Measurements from ENCODE around the gene REELD1.

Gene REELD1

DNA sequence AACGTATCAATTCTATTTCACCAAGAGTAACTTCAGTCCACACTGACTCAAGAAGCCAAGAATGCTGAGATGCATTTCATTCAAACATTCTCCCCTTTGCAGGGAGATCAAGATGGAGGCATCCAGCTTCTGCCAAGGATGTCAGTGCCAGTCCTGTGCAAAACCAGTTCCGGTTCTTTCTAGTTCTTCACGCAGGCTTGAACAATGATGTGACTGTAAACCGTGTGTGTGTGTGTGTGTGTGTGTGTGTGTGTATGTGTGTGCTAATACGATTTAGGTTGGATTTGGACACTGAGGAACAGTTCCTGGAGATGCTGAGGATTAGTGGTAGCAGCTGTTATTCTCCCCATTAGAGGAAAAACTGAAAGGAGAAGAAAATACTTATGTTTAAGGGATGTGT is at the start of gene REELD1:
REELD1 (plus strand) TSS at position 301 of the 400 bp plus-strand sequence. CDS start 2,415 bp downstream, outside the sequence.
- DNase-seq = peak; percentile 18 to 46

DNA sequence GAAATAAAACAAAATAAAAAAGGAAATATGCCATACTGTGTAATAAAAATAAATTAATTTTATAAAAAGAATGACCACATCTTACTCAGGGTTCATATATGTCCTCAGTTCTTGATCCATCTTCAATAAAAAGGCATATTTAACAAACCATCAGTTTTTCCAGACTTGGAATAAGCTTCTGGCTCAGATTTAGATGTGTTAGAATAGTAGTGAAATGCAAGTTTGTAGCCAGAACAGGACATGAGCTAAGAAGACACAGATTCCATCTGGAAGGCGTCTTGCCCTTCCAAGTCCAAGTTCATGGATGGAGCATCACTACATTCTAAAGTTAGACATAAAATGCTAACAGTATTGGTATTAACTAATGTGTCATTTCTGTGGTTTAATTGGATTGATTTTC is 49.1 kb upstream of the REELD1 start:
- DNase-seq = no peak

DNA sequence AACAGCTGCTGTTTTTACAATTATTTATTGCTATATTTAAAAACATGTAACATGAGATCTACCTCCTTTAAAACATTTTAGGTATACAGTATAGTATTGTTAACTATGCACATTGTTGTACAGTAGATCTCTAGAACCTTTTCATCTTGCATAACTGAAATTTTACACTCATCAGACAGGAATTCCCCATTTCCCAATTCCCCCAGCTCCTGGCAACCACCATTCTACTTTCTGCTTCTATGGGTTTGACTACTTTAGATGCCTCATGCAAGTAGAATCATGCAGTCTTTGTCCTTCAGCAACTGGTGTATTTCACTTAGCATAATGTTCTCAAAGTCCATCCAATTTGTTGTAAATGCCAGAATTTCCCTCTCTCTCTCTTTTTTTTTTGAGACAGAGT is 48.5 kb upstream of the REELD1 start:
- no peak for DNase-seq

DNA sequence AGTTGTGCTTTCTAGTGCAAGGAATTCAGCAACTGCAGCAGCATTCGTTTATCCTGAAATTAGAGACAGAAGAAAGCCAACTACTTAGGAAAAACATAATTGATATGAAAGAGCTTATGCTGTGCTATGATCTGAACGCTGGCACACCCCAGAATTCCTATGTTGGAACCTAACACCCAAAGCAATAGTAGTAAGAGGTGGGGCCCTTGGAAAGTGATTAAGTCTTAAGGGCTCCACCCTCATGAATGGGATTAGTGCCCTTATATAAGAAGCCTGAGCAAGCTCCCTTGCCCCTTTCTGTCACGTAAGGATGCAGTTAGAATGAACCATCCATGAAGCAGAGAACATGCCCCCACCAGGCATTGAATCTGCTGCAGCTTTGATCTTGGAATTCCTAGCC is 44.2 kb upstream of the REELD1 start:
- no peak for DNase-seq

DNA sequence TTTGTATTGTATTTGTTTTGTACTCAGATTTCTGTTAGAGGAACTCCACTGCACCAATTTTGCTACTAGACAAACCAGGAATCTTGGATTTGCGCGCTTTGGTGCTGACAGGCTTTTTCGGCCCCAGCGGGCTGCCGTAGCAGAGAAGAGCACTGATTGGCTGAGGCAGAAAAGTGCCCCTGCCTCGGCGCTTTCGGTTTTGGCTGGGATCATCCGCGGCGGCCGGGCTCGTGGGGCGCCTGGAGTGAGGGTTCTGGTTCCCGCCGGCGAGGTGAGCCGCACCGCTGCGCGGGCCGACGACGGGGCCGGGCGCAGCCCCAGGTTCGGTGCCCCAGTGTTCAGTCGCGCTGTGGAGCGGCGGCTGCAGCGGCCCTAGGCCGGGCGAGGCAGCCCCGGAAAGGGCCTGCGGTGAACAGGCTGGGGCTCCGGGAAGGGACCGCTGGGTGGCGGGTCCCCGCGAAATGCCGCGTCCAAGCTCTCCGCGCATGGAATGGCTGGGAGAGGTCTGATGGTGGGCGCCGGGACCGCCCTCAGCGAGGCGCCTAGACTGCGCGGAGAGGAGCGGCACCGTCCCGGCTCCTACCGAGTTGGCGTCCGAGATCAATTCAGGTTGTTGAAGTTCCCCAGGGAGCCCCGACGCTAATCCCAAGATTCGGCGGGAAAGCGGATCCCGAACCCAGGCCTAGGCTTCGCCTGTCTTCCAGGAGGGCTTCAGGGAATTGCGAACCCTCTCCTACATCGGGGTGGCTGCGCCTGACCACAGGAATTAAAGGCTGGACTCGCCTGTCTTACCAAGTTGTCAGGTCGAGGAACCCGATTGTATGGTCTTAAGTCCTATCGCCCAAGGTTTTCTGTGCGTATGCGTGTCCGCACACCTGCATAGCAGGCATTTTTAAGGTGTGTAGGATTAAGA is 38.5 kb upstream of the REELD1 start, which contains the start of gene LSM6:
LSM6 (plus strand) TSS at position 178 of the 913 bp plus-strand sequence. CDS start 7,204 bp downstream, outside the sequence.
- DNase-seq = peak; percentile 36 to 73

DNA sequence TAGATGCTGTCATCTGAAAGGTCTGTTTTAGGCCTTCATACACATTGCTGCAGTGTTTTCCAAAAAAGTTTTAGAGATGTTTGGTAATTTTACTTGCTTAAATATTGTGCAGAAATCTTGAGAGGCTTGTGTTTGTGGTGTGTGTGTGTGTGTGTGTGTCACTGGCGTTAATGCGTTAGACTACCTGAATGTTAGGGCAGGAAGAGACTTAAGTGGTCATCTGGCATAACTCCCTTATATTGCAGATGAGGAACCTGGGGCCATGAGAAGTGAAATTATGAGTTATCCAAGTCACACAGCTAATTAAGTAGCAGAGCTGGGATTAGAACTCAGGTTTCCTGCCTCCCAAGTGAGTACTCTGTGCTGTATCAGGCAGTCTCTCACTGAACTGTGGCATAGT is 37.4 kb upstream of the REELD1 start:
- peak in 1 of 2 experiments; percentile 0 for DNase-seq

DNA sequence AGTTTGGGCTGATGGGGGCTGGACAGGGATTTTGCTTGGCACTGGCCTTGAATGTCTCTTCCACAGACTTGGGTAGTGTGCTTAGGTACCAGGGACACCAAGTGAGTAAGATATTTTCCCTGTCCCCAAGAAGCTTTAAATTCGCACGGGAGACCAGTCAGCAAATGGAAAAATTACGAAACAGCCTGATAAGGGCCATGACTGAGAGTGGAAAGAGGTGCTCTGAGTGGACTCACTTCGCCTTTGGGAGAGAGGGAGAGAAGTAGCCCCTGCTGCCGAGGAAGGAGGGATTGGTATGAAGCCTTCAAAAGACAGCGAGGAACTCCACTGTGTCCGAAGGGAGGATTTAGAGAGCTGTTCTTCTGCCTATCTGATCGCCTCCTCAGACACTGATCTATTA is 36.2 kb upstream of the REELD1 start:
- DNase-seq = no peak

DNA sequence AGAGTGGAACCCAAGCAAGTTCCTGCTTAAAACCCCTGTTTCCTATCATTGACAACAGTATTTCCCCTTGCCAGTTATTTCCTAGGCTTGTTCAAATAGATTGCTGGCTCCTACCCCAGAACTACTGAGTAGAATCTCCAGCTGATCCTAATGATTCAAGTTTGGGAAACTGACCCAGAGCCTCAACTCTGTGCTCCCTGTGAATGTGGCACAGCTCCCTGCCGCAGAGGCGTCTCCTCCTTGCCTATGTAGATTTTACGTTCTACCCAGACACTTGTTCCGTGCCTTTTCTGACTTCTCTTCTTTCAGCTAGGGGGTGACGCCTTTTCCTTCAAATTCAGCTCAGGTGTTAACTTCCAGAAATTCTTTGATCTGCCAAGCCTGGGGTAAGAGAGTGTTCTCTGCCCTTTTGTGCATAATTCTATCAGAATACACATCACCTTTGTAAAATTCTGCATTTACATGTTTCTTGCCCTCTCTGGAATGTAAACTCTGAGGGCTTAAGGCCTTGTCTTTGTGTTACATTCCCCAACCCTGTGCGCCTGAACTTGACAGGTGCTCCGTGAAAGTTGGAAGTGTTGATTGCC is 34.5 kb upstream of the REELD1 start:
- no peak for DNase-seq

DNA sequence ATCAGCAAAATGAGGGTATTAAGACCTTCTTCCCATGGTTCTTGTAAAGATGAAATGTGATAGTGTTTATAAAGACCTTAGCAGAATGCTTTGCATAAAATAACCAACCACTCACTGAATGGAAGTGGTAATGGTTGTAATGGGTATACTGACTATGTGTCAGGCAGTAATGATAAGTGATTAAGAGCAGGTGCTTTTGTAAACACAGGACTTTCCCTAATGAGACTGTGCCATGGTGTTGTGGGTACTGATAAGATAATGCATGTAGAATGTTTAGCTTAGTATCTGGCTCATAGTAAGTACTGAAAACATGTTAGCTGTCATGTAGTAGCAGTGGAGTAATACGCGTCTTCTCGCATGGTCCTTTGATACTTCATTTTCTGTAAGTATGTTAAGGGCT is 31.9 kb upstream of the REELD1 start:
- peak in 1 of 2 experiments; percentile 2 for DNase-seq

DNA sequence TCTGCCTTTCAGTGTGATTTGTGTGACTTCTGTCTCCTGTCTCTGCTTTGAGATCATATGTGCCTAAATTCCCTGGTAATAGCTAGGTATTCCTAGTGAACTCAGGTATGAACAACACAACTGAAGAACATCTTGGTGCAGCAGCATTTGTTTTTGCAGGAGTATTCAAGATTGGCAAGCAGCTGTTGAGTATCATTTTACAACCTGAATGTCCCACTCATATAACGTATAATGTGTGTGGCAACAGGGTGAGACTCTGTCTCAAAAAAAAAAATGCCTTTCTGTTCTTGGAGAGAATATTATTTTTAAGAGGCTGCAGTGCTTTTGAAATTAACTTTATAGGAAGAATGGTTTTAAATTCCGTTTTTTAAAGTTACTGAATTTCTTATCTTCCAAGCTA is 31.1 kb upstream of the REELD1 start:
- DNase-seq = peak in 1 of 2 experiments; percentile 44

DNA sequence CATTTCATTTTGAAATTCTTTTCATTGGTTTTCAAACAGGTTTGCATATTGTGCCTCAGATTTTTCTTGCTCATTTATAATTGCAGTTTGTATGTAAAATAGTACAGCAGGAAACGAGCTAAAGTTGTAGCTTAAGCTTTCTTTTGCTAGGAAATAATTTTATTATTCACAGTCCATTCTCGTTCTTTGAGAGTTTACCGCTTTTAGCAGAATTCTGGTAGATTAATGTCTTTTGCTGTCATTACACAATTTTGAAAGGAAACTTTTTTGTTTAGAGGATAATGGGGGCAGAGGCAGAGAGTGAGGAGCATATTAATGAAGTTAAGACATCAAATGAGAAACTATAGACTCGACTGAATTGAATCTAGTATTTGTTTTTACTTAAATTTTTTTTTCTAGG is 28.3 kb upstream of the REELD1 start:
- DNase-seq = no peak

DNA sequence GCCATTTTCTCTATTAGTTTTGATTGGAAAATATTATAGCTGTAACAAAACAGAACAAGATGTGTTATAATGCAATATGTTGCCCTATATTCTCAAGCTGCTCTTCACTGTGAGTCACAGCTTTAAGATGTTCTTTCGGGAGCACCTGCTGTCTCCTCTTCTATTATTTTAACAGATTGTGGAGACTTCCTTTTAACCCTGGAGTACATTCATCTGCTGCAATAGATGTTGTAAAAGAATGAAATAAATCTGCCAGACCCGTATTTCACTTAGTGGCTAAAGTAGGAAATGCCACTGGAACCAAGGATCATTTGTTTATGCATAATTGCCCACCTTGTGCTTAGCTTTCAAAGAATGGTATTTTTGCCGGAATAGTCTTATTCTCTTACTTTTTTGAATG is 27.7 kb upstream of the REELD1 start:
- DNase-seq = peak in 1 of 2 experiments; percentile 50

DNA sequence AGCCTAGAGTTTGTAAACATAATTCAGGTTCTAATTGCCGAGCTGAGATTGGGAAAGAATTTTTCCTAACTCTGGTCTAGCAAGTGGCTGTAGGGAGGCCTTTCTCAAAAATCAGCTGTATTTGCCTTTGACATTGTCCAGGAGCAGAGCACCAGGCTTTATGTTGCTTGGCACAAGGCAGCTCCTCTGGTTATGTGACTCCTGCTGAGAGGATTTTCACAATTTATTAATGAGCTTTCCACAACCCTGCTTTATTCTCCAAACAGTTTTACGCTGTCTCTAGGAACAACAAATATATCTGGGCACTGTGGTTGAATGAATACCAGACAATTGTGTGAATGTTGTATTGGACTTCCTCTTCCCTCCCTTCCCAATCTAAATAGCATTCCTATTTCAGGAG is 23.9 kb upstream of the REELD1 start:
- DNase-seq = no peak

DNA sequence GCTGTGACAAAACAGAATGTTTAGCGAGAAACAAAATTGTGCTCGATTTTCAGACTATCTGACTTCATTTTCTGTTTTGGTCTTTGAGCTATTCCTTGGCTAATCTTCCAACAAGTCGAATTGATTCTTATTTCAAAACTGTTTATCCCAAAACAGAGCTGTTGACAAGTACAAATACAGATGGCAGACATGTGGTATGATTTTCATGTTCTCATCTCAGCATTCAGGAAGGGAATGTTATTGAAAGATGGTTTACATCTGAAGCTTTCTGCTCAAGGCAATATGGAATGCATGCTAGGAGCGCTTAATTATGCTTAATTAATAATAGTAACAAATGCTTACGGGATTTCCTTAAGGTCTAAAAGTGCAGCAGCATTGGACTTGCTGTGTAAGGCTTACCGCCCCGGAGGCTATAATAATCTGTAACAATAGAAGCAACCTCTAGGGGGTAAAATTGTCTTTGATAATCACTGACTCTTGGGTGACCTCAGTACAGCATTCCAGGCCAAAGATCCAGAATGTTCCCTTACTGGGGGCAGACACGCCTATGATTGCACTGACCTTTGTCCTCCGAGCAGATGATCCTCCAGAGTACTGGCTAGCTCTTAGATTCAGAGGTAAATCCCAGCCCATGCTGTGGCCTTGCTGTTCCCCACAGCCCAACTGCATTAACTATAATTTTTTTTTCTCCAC is 22.4 kb upstream of the REELD1 start:
- DNase-seq = no peak

DNA sequence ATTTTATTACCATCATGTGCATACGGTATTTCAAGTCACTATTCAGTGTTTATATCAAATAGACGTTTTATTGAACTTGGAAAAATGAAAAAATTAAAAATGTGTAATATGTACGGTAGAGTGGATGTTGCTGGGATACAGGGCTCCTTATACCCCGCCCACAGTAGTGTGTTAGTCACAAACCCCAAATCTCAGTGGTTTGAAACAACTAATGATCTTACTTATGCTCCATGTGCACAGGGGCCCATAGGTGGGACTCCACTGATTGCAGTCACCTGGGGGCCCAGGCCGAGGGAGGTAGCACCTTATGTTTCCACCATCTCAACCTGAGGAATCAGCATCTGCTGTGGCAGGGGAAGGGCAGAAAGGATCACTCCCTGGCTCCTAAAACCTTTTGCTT is 20.7 kb upstream of the REELD1 start:
- no peak for DNase-seq

DNA sequence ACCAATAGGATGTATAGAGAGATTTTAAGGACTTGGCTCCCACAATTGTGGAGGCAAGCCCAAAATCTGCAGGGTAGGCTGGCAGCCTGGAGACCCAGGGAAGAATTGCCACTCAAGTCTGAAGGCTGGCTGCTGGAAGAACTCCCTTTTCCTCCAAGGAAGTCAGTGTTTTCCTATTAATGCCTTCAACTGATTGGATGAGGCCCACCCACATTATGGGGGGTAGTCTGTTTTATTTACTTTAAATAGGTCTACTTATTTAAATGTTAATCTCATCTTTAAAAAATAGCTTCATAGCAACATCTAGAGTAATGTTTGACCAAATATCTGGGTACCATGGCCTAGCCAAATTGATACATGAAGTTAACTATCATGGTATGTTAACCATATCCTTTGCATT is 20.1 kb upstream of the REELD1 start:
- DNase-seq = no peak

DNA sequence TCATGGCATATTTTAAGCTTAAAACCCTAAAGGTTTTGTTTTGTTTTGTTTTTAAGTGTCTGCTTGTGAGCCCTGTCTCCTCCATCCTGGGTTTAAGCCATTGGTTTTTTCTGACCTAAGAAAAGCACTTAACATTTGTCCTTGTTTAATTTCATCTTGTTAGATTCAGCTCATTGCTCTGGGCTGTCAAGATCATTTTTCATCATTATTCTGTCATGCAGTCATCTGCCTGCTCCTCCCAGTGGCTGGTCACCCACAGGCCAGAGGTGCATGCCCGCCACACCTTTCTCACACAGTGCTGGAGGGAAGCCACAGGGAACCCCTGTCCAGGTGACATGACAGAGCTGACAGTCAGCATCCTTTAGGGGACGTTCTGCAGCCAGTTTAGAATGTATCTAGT is 11.7 kb upstream of the REELD1 start:
- DNase-seq = no peak

DNA sequence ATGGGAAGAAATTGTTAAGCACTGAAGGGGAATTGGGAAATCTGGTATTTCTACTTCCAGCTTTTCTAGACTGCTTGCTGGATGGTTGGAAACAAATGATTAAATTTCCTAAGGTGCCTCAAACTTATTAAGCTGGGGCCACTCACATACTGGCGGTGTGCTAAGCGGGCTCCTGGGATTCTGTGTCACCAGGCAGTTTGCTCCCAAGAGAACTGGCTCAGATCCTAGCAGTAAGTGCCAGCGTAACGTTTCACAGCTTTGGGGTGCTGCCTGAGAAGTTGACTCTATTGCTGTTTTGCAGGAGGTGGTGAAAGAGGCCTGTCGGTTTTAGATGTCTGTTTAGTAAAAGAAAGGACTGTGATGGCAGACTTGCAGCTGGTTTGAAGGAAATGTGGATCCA is 6.9 kb upstream of the REELD1 start:
- no peak for DNase-seq

DNA sequence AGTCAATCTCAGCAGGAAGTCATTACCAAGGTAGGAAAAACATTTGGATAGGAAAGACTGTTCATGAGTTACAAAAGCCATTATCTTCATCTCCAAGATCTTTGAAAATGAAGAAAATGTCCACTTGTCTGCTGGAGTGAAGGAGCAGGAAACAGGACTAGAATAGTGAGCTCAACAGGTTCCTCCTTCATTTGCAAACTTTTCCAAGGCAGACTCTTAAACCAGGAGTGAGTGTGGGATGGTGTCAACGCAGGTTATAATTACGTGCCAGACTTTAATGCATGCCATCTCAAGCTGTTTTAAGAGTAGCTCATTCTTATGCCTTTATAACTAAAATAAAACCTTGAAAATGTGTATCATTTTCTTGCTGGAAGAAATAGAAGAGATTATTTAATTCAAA is 3.4 kb upstream of the REELD1 start:
- DNase-seq = no peak

DNA sequence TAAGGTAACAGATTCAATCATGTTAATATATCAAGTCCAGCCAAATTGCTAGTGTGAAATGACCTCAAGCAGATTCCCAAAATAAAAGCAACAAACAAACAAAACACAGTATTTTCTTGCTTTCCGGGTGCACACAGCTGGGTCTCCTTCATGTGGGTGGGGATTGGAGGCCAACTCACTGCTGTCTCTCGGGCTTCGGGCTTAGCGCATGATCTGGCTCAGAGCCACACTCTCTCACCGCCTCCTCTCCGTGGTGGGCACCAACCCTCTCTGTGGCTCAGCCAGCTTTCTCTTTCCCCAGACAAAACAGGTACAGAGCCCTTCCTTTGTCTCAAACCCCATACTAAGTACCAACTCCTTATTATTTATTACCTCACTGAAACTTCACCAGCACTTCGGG is 2.9 kb upstream of the REELD1 start:
- no peak for DNase-seq

DNA sequence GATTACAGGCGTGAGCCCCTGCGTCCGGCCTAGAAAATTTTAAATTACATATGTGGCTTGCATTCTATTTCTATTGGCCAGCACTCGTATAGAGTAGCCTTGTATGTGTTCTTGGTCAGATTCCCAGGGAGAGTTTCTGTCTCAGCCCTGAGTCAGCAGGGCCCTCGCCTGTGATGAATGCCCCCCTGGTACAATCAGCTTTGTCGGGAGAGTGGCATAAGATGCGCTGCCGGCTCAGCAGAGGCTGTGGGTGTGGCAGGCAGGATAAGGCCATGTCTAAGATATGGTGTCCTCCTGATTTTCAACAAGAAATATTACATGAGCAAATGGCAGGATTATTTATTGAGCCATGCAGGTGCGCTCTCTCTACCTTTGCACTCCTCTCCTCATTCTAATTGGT is 1.6 kb upstream of the REELD1 start:
- DNase-seq = no peak

DNA sequence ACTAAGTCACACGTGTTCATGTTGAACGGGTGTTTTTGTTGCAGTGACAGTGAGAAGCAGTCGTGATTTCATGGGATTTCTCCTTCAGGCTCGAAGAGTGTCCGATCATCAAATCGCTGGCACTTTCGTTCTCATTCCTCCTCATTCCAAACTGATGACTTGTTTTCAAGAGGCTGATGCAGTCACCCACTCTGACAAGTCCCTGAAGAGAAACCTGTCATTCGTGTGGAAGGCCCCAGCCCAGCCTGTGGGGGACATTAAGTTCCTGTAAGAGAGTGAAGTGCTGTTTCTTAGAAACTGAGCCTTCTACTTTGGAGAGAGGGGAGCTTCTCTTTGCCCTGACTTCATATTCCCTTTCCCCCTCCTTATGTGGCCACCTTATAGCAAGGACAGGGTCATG is 8.0 kb downstream of the REELD1 start:
- DNase-seq = no peak

DNA sequence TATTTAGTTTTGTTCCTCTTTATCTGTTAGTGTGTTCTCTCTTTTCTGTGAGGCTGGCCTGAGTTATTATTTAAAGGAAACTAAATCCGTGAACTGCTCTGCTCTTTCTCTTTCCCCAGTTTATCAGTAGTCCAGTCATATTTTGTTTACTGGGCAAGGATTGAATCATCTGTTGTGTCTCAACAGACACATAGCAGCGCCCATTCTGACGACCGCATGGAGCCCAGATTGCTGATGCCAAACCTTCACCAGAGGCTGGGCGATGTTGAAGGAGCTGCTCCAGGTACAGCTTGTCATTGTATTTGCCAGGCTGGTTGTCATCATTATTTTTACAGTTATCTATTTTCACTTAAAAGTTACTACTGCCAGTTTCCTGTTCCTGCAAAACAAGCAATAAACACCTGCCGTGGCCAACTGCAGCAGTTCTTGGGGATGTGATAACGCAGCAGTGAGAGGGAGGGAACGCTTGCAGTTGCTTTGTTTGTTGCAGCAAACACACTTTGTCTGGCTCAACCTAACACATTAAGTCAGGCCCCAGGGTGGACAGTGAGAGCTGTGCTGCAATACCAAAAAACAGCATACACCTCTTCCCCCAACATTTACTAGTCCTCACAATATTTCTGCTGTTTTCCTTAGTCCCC is 10.1 kb downstream of the REELD1 start:
- no peak for DNase-seq
